ENCODE results near the gene EIF1. TPM values are rescaled to one million over a fixed set of nuclear protein-coding genes. Genes with fewer than 3 reads are reported as not detected.

Gene EIF1
- polyA plus RNA-seq, 1 donor from 2014 or later: 257 TPM

- Histone ChIP-seq H3K4me2 (ENCODE audit: low read length) (peak overlapping the region; percentile 73), H3K9ac (ENCODE audit: low read length) (peak overlapping the region; percentile 4), H3K9me2 (ENCODE audit: insufficient read depth, low read length) (no peaks in the 10 kb centered on the region), H3K27ac (ENCODE audit: low read length) (peak overlapping the region; percentile 71), H4K20me1 (ENCODE audit: insufficient read depth) (no peaks in the 10 kb centered on the region), H3K36me3 (ENCODE audit: insufficient read depth, low read length) (no peaks in the 10 kb centered on the region), H3K27me3 (ENCODE audit: insufficient read depth, low read depth, low read length) (no peaks in the 10 kb centered on the region), H2AFZ (ENCODE audit: low read depth, low read length) (no peak overlapping the region), H3K9me3 (ENCODE audit: low read length) (no peaks in the 10 kb centered on the region), H3F3A (ENCODE audit: insufficient read depth, low read length, poor library complexity, severe bottlenecking) (no peaks in the 10 kb centered on the region), H3K79me2 (replicated peaks; ENCODE audit: insufficient read depth, low read length) (no peaks in the 10 kb centered on the region), H3K4me3 (ENCODE audit: low read length) (peak overlapping the region; percentile 52)
- TF ChIP-seq POLR2AphosphoS5 (IDR thresholded peaks at IDR 0.05) (peak; percentile 44), REST (IDR thresholded peaks at IDR 0.05; ENCODE audit: borderline replicate concordance) (peak; percentile 74), MXI1 (conservative IDR thresholded peaks at IDR 0.05; ENCODE audit: poor library complexity, severe bottlenecking) (peak; percentile 79), EP300 (conservative IDR thresholded peaks at IDR 0.05; ENCODE audit: poor library complexity, severe bottlenecking) (peak; percentile 79), CTCF (IDR thresholded peaks at IDR 0.05; ENCODE audit: poor library complexity, severe bottlenecking) (no peak), EZH2 (IDR thresholded peaks at IDR 0.05; ENCODE audit: borderline replicate concordance, insufficient read depth, low read length, poor library complexity, severe bottlenecking) (no peak), SMC3 (conservative IDR thresholded peaks at IDR 0.05; ENCODE audit: poor library complexity) (peak; percentile 14), TAF1 (IDR thresholded peaks at IDR 0.05; ENCODE audit: low read depth) (no peak), RAD21 (conservative IDR thresholded peaks at IDR 0.05) (no peak)
Observed at GRCh38 chr17:41710472-41711090, 21.9 kb downstream of the EIF1 start.

GRCh38 chr17:41711669-41712400 lies 23.1 kb downstream of the EIF1 start, which contains the start of gene GAST:
Gene GAST, plus strand, starts transcription at chr17:41712331. Its CDS starts 3,106 bp downstream, at chr17:41715437.
- TF ChIP-seq REST (IDR thresholded peaks at IDR 0.05; ENCODE audit: borderline replicate concordance): no peak
- TF ChIP-seq EZH2 (IDR thresholded peaks at IDR 0.05; ENCODE audit: borderline replicate concordance, insufficient read depth, low read length, poor library complexity, severe bottlenecking): no peak
- no peak for TF ChIP-seq SMC3 (conservative IDR thresholded peaks at IDR 0.05; ENCODE audit: poor library complexity)
- TF ChIP-seq CTCF (IDR thresholded peaks at IDR 0.05; ENCODE audit: poor library complexity, severe bottlenecking): no peak
- no peak for TF ChIP-seq TAF1 (IDR thresholded peaks at IDR 0.05; ENCODE audit: low read depth)
- no peak for TF ChIP-seq EP300 (conservative IDR thresholded peaks at IDR 0.05; ENCODE audit: poor library complexity, severe bottlenecking)
- TF ChIP-seq MXI1 (conservative IDR thresholded peaks at IDR 0.05; ENCODE audit: poor library complexity, severe bottlenecking): no peak
- TF ChIP-seq POLR2AphosphoS5 (IDR thresholded peaks at IDR 0.05): no peak
- no peak for TF ChIP-seq RAD21 (conservative IDR thresholded peaks at IDR 0.05)
- no peaks in the 10 kb centered on the region for H3K79me2 ChIP-seq (replicated peaks; ENCODE audit: insufficient read depth, low read length)
- peak within 1 kb of the TSS; percentile 71 for H3K27ac ChIP-seq (ENCODE audit: low read length)
- peak within 1 kb of the TSS; percentile 4 for H3K9ac ChIP-seq (ENCODE audit: low read length)
- H3K4me2 ChIP-seq (ENCODE audit: low read length): peak within 1 kb of the TSS; percentile 73
- peak within 1 kb of the TSS; percentile 52 for H3K4me3 ChIP-seq (ENCODE audit: low read length)
- H4K20me1 ChIP-seq (ENCODE audit: insufficient read depth): no peaks in the 10 kb centered on the region
- no peaks in the 10 kb centered on the region for H3K9me3 ChIP-seq (ENCODE audit: low read length)
- no peaks in the 10 kb centered on the region for H3K27me3 ChIP-seq (ENCODE audit: insufficient read depth, low read depth, low read length)
- H3F3A ChIP-seq (ENCODE audit: insufficient read depth, low read length, poor library complexity, severe bottlenecking): no peaks in the 10 kb centered on the region
- no peak within 1 kb of the TSS for H2AFZ ChIP-seq (ENCODE audit: low read depth, low read length)
- no peaks in the 10 kb centered on the region for H3K36me3 ChIP-seq (ENCODE audit: insufficient read depth, low read length)
- no peaks in the 10 kb centered on the region for H3K9me2 ChIP-seq (ENCODE audit: insufficient read depth, low read length)
